Measurements from ENCODE around the gene BHLHE40. TPM values are rescaled to one million over a fixed set of nuclear protein-coding genes. Genes with fewer than 3 reads are reported as not detected.

The BHLHE40 gene
- total and polyA plus RNA-seq, 10 of the 15 experiments (the other 5 are each of a cell fraction or from before 2014, with no cell fraction given) = 25.2 to 106 (median 51.4) TPM

- TF ChIP-seq BCL3 (IDR thresholded peaks at IDR 0.05; ENCODE audit: borderline replicate concordance, insufficient read depth, low read depth, low read length, poor library complexity, severe bottlenecking) = peak; percentile 59
- TF ChIP-seq FOXM1 (IDR thresholded peaks at IDR 0.05; ENCODE audit: low read depth, low read length) = peak; percentile 82; the same call in 1 of the 2 replicates
- TF ChIP-seq EGR1 (IDR thresholded peaks at IDR 0.05; ENCODE audit: borderline replicate concordance in 1 of 2, low read depth in 2 of 2, low read length in 2 of 2) = peak in 1 of 2 experiments; percentile 37; a peak in 1 of 3 replicates
- TF ChIP-seq SREBF1 (IDR thresholded peaks at IDR 0.05; ENCODE audit: low read length) = no peak
- no peak for TF ChIP-seq NFYA (IDR thresholded peaks at IDR 0.05; ENCODE audit: borderline replicate concordance, low read depth, low read length)
- no peak for TF ChIP-seq SMAD1 (IDR thresholded peaks at IDR 0.05; ENCODE audit: low read depth, partially characterized antibody)
- TF ChIP-seq ZNF622 (IDR thresholded peaks at IDR 0.05) = no peak
- TF ChIP-seq SMC3 (IDR thresholded peaks at IDR 0.05; ENCODE audit: borderline replicate concordance, low read length) = no peak
- TF ChIP-seq TCF12 (IDR thresholded peaks at IDR 0.05; ENCODE audit: low read depth, low read length) = no peak
- no peak for TF ChIP-seq TARDBP (IDR thresholded peaks at IDR 0.05; ENCODE audit: borderline replicate concordance)
- TF ChIP-seq PBX3 (IDR thresholded peaks at IDR 0.05; ENCODE audit: insufficient replicate concordance, low read depth, low read length) = no peak
- TF ChIP-seq DPF2 (IDR thresholded peaks at IDR 0.05) = peak; percentile 64; the same call in 1 of the 2 replicates
- 0 out of 2 replicates have a peak, but pooled peaks have one; percentile 25 for TF ChIP-seq JUND (IDR thresholded peaks at IDR 0.05; ENCODE audit: low read depth, low read length)
- TF ChIP-seq CEBPB (IDR thresholded peaks at IDR 0.05; ENCODE audit: borderline replicate concordance in 1 of 2, low read depth in 2 of 2, low read length in 2 of 2) = peak in 1 of 2 experiments; percentile 41; a peak in 1 of 4 replicates
- TF ChIP-seq ZBTB11 (CRISPR knock-in tag; IDR thresholded peaks at IDR 0.05) = no peak
- no peak for TF ChIP-seq ATF3 (IDR thresholded peaks at IDR 0.05; ENCODE audit: borderline replicate concordance, extremely low read depth, low read depth, low read length)
- peak; percentile 93 for TF ChIP-seq EED (IDR thresholded peaks at IDR 0.05; ENCODE audit: low read depth)
Measured at GRCh38 chr3:5022966-5023776, 43.9 kb downstream of the BHLHE40 start (continued).

Measured in GM12878 (cell line).